ENCODE measurements around the gene LOXHD1.
A peak's percentile ranks its signal among the peaks of the same experiment; 100 is the strongest.

GRCh38 chr18:46445522-46446313 lies 211.3 kb downstream of the LOXHD1 start:
- TF ChIP-seq CTCF (IDR thresholded peaks at IDR 0.05), result peak; percentile 7; the same call in 1 of the 2 replicates
- no peak for TF ChIP-seq POLR2AphosphoS5 (IDR thresholded peaks at IDR 0.05; ENCODE audit: low read depth, low read length)

All from Panc1 (cell line).